Activated CD8-positive, alpha-beta memory T cell treated with anti-CD3 and anti-CD28 coated beads for 4 hours (primary cell): ENCODE data around the gene SLC41A1.

ENCODE experiments used
- DNase-seq, 2 donors: peaks; one replicate each; pipeline ENCODE4 v3.0.0-alpha.2; 2020; ENCODE audit warnings: low read depth in 2 of 2

Gene SLC41A1

GRCh38 chr1:205787287-205787916, 25.6 kb downstream of the SLC41A1 start:
- DNase-seq, result no peak

GRCh38 chr1:205786601-205787000, 26.4 kb downstream of the SLC41A1 start:
- no peak for DNase-seq

GRCh38 chr1:205785446-205785845, 27.6 kb downstream of the SLC41A1 start:
- no peak for DNase-seq

- no peak for DNase-seq
Observed at GRCh38 chr1:205783904-205784303, 29.1 kb downstream of the SLC41A1 start.

- no peak for DNase-seq
Observed at GRCh38 chr1:205783433-205783795, 29.6 kb downstream of the SLC41A1 start.

GRCh38 chr1:205782627-205783432, 30.2 kb downstream of the SLC41A1 start:
- no peak for DNase-seq

GRCh38 chr1:205780335-205780734, 32.7 kb downstream of the SLC41A1 start:
- DNase-seq, result no peak

GRCh38 chr1:205777994-205778393, 35.0 kb downstream of the SLC41A1 start:
- no peak for DNase-seq

GRCh38 chr1:205775717-205776056, 37.3 kb downstream of the SLC41A1 start:
- DNase-seq, result no peak

- peak; percentile 62 to 75 for DNase-seq
Observed at GRCh38 chr1:205775015-205775716, 37.8 kb downstream of the SLC41A1 start, which contains the start of gene RAB29. TSS of gene RAB29 (minus strand) at chr1:205775482. CDS start at chr1:205774956, 526 bp downstream.

- peak; percentile 8 to 27 for DNase-seq
Observed at GRCh38 chr1:205774198-205775014, 38.6 kb downstream of the SLC41A1 start.

- no peak for DNase-seq
Observed at GRCh38 chr1:205772607-205773032, 40.4 kb downstream of the SLC41A1 start.

- DNase-seq, result no peak
Observed at GRCh38 chr1:205770618-205771017, 42.4 kb downstream of the SLC41A1 start.

- no peak for DNase-seq
Observed at GRCh38 chr1:205769641-205770365, 43.2 kb downstream of the SLC41A1 start.

- DNase-seq, result no peak
Observed at GRCh38 chr1:205767248-205767647, 45.8 kb downstream of the SLC41A1 start.

- no peak for DNase-seq
Observed at GRCh38 chr1:205766570-205766969, 46.4 kb downstream of the SLC41A1 start.

- DNase-seq, result no peak
Observed at GRCh38 chr1:205766038-205766437, 47.0 kb downstream of the SLC41A1 start.

- DNase-seq, result no peak
Observed at GRCh38 chr1:205764578-205764977, 48.4 kb downstream of the SLC41A1 start.

GRCh38 chr1:205763980-205764379, 49.0 kb downstream of the SLC41A1 start:
- DNase-seq, result no peak

GRCh38 chr1:205760606-205761005, 52.4 kb downstream of the SLC41A1 start:
- DNase-seq, result no peak

GRCh38 chr1:205756552-205756951, 56.4 kb downstream of the SLC41A1 start:
- no peak for DNase-seq
